Measurements from ENCODE around the gene AFF2.

- TF ChIP-seq CTCF (IDR thresholded peaks at IDR 0.05) = no peak
- TF ChIP-seq GATA2 (CRISPR knock-in tag; IDR thresholded peaks at IDR 0.05) = no peak
- no peak for TF ChIP-seq EP300 (IDR thresholded peaks at IDR 0.05; ENCODE audit: borderline replicate concordance in 1 of 2, low read depth in 1 of 2, low read length in 1 of 2)
- TF ChIP-seq POLR2AphosphoS5 (IDR thresholded peaks at IDR 0.05; ENCODE audit: low read depth, low read length) = no peak
- no peak for TF ChIP-seq CHD2 (IDR thresholded peaks at IDR 0.05; ENCODE audit: low read length, partially characterized antibody)
- no peak for TF ChIP-seq RFX5 (IDR thresholded peaks at IDR 0.05; ENCODE audit: low read length)
- no peak for TF ChIP-seq FOXM1 (IDR thresholded peaks at IDR 0.05; ENCODE audit: low read depth)
- no peak for TF ChIP-seq TCF12 (IDR thresholded peaks at IDR 0.05)
- TF ChIP-seq PBX3 (IDR thresholded peaks at IDR 0.05) = no peak
- TF ChIP-seq YY1 (IDR thresholded peaks at IDR 0.05; ENCODE audit: low read depth) = no peak
- no peak for TF ChIP-seq SMC3 (IDR thresholded peaks at IDR 0.05; ENCODE audit: low read depth, low read length)
- no peak for TF ChIP-seq NRF1 (IDR thresholded peaks at IDR 0.05; ENCODE audit: low read depth, low read length)
- TF ChIP-seq TEAD4 (IDR thresholded peaks at IDR 0.05; ENCODE audit: borderline replicate concordance, insufficient read depth) = no peak
- no peak for TF ChIP-seq USF2 (IDR thresholded peaks at IDR 0.05; ENCODE audit: borderline replicate concordance, low read depth, low read length)
Observed at GRCh38 chrX:148728901-148729300, 228.5 kb downstream of the AFF2 start.

Data from SK-N-SH (cell line).